Panc1 (cell line): Measurements from ENCODE around the gene OPHN1. TPM values are rescaled to one million over a fixed set of nuclear protein-coding genes. Genes with fewer than 3 reads are reported as not detected.
"Not testable (repeated sequence)": the region's sequence is repeated elsewhere in the genome, so short reads cannot be mapped to it uniquely, and the experiment has no call there.

Experiments used
- ATAC-seq: fragments of 200-7000 bp; cut with Tn5 transposase; 2 replicates; pipeline ENCODE4 v1.9.1; 2020; ENCODE audit warnings: mild to moderate bottlenecking, moderate library complexity
- BruUV-seq: library from RNA; stranded (reverse); fragments of 400-500 nt; replicated peaks from 2 replicates; lab custom pipeline; 2021; lab: Mats Ljungman, UMichigan
- CTCF ChIA-PET: fragments of 300-600 bp; sonication (Branson Sonifier 250); formaldehyde crosslinking; loops from one replicate; lab custom pipeline; 2022; ENCODE audit warnings: antibody characterized with exemption; lab: Charles Lee
- POLR2A ChIA-PET: fragments of 300-600 bp; sonication (Branson Sonifier 250); formaldehyde crosslinking; loops from one replicate; lab custom pipeline; 2022; ENCODE audit warnings: antibody characterized with exemption; lab: Charles Lee
- DNase-seq: peaks from one replicate; pipeline ENCODE4 v3.0.0-alpha.2; 2010; ENCODE audit warnings: low read depth, low spot score
- H3K27ac ChIP-seq: 2 replicates; pipeline ENCODE4 v1.5.1; 2011; ENCODE audit warnings: mild to moderate bottlenecking, low read length, inconsistent platforms
- H3K27me3 ChIP-seq: fragments of 200-500 bp; sonication (Bioruptor generic); 2 replicates; pipeline ENCODE4 v1.6.0; 2014; ENCODE audit warnings: low read length, inconsistent platforms; ENCODE audit not compliant: control insufficient read depth, insufficient read depth
- H3K36me3 ChIP-seq: fragments of 200-500 bp; sonication (Bioruptor generic); 2 replicates; pipeline ENCODE4 v1.5.1; 2014; ENCODE audit warnings: inconsistent platforms, mild to moderate bottlenecking, low read length, moderate library complexity; ENCODE audit not compliant: control insufficient read depth, insufficient read depth
- H3K4me1 ChIP-seq: 2 replicates; pipeline ENCODE4 v1.5.1; 2011; ENCODE audit warnings: inconsistent platforms, mild to moderate bottlenecking, low read length, moderate library complexity; ENCODE audit not compliant: control insufficient read depth, insufficient read depth
- H3K4me3 ChIP-seq, 2 experiments: 2 replicates each; pipeline ENCODE4 v1.5.1; 2011 to 2012; ENCODE audit warnings: low read depth in 2 of 2, low read length in 2 of 2, mild to moderate bottlenecking in 2 of 2, inconsistent platforms in 1 of 2, moderate library complexity in 1 of 2
- H3K9me3 ChIP-seq: fragments of 200-500 bp; sonication (Bioruptor generic); 2 replicates; pipeline ENCODE4 v1.5.1; 2014; ENCODE audit warnings: low read depth, mild to moderate bottlenecking, inconsistent platforms, low read length, moderate library complexity; ENCODE audit not compliant: control insufficient read depth, insufficient read depth
- CTCF ChIP-seq: fragments of 450-650 bp; IDR thresholded peaks from 2 replicates; pipeline ENCODE4 v1.5.1; 2017; ENCODE audit warnings: mild to moderate bottlenecking
- POLR2AphosphoS5 ChIP-seq: IDR thresholded peaks from 2 replicates; pipeline ENCODE4 v1.6.1; 2012; ENCODE audit warnings: mild to moderate bottlenecking, low read depth, low read length, moderate library complexity
- REST ChIP-seq, 2 experiments: IDR thresholded peaks; 2 replicates each; pipeline ENCODE4 v1.6.1; 2011 to 2012; ENCODE audit warnings: low read depth in 2 of 2, control low read depth in 1 of 2, low read length in 1 of 2, mild to moderate bottlenecking in 1 of 2, moderate library complexity in 1 of 2; ENCODE audit not compliant: insufficient read depth in 1 of 2
- SIN3A ChIP-seq: IDR thresholded peaks from 2 replicates; pipeline ENCODE4 v1.6.1; 2012; ENCODE audit warnings: low read depth, mild to moderate bottlenecking, low read length, moderate library complexity, borderline replicate concordance; ENCODE audit not compliant: insufficient read depth
- TCF7L2 ChIP-seq: IDR thresholded peaks from 2 replicates; pipeline ENCODE4 v1.6.1; 2011; ENCODE audit warnings: mild to moderate bottlenecking, low read depth, low read length, inconsistent platforms
- in situ Hi-C: cut with HindIII; loops from 2 replicates; pipeline ENCODE4 v1.10.0; 2016; ENCODE audit warnings: low sequenced_read_pairs, low pct_unique_long_range_greater_than_20kb
- intact Hi-C: fragments of 100-400 bp; cut with micrococcal nuclease; formaldehyde crosslinking; loops from one replicate; pipeline ENCODE4 v1.10.0; 2022; ENCODE audit not compliant: unreplicated experiment
- total RNA-seq: library from RNA; stranded (reverse); gene quantifications from one replicate; pipeline ENCODE4 v1.2.1, GENCODE V29; 2021; ENCODE audit not compliant: unreplicated experiment

Gene OPHN1
- total RNA-seq, 1 experiment from 2014 or later: 8.8 TPM

- Histone ChIP-seq H3K36me3 (no peaks in the 10 kb centered on the region), H3K27me3 (no peaks in the 10 kb centered on the region), H3K4me3 (no peak overlapping the region), H3K27ac (no peak overlapping the region), H3K9me3 (no peaks in the 10 kb centered on the region), H3K4me1 (no peaks in the 10 kb centered on the region)
- intact Hi-C loops (no loop called here), in situ Hi-C loops (no loop called here)
- POLR2A ChIA-PET: no interaction called here
- BruUV-seq: no TSS peak
- DNase-seq (no peak), ATAC-seq (no peak)
- CTCF ChIA-PET: no interaction called here
- TF ChIP-seq REST (IDR thresholded peaks at IDR 0.05; ENCODE audit: insufficient read depth in 1 of 2, low read depth in 2 of 2, low read length in 1 of 2): no peak
- TF ChIP-seq POLR2AphosphoS5: no peak
- TF ChIP-seq SIN3A: no peak
- TF ChIP-seq CTCF: no peak
- TF ChIP-seq TCF7L2: no peak
These were observed 355.9 kb downstream of the OPHN1 start for GRCh38 chrX:68077378-68077777.

- no peaks in the 10 kb centered on the region for H3K36me3 ChIP-seq
- in situ Hi-C loops: no loop called here
- no peaks in the 10 kb centered on the region for H3K27me3 ChIP-seq
- no peak for DNase-seq
- H3K9me3 ChIP-seq: no peaks in the 10 kb centered on the region
- no TSS peak for BruUV-seq
- H3K4me3 ChIP-seq: no peak overlapping the region
- ATAC-seq: no peak
- TF ChIP-seq POLR2AphosphoS5 (no peak), SIN3A (no peak), TCF7L2 (no peak), REST (IDR thresholded peaks at IDR 0.05; ENCODE audit: insufficient read depth in 1 of 2, low read depth in 2 of 2, low read length in 1 of 2) (no peak)
- H3K27ac ChIP-seq: no peak overlapping the region
- ChIA-PET CTCF (no interaction called here), POLR2A (no interaction called here)
- intact Hi-C loops: no loop called here
- no peaks in the 10 kb centered on the region for H3K4me1 ChIP-seq
These were observed 361.3 kb downstream of the OPHN1 start for GRCh38 chrX:68072041-68072440.

- CTCF ChIA-PET, H3K9me3 ChIP-seq, ATAC-seq, intact Hi-C loops, H3K36me3 ChIP-seq, H3K27me3 ChIP-seq, in situ Hi-C loops, H3K4me1 ChIP-seq, POLR2A ChIA-PET, BruUV-seq, H3K27ac ChIP-seq, DNase-seq, H3K4me3 ChIP-seq: not testable (repeated sequence)
These were observed 363.2 kb downstream of the OPHN1 start for GRCh38 chrX:68070119-68070518.
